Measurements from ENCODE around the gene ARAF.
"Not testable (repeated sequence)": the region's sequence is repeated elsewhere in the genome, so short reads cannot be mapped to it uniquely, and the experiment has no call there.

ARAF gene

DNA sequence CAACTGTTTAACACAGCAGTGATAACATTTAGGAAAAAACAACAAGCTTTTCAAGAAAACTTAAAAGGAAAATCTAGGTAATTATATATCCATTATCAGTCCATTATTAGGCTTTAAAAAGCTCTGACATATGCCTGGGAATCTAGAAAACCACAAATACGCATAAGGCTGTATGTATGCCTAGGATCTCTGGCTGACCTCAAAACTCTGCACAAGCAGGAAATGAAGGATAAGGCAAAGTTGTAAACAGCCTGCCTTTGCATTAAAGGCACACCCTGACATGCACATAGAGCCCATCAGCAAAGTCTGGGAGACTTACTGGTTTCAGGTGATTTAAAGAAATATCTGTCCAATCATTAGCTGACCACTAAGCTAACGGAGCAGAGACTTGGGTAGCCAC, 35.3 kb downstream of the ARAF start (continued):
- TF ChIP-seq RARB (CRISPR knock-in tag; IDR thresholded peaks at IDR 0.05): no peak
- no peak for TF ChIP-seq ISL1 (CRISPR knock-in tag; IDR thresholded peaks at IDR 0.05)

DNA sequence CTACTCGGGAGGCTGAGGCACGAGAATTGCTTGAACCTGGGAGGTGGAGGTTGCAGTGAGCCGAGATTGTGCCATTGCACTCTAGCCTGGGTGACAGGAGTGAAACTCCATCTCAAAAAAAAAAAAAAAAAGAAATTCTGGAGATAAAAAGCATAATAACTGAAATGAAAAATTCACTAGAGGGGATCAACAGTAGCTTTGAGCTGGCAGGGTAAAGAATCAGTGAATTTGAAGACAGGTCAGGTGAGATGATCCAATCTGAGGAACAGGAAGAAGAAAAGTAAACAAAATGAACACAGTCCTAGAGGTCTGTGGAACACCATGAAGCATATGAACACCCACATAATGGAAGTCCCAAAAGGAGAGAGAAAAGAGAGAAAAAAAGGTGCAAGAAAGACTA, 36.2 kb downstream of the ARAF start:
- TF ChIP-seq ISL1 (CRISPR knock-in tag; IDR thresholded peaks at IDR 0.05) (no peak), ZNF8 (CRISPR knock-in tag; IDR thresholded peaks at IDR 0.05) (no peak), PPARA (CRISPR knock-in tag; IDR thresholded peaks at IDR 0.05; ENCODE audit: borderline replicate concordance) (no peak), ZNF70 (CRISPR knock-in tag; IDR thresholded peaks at IDR 0.05) (no peak), CSDC2 (CRISPR knock-in tag; IDR thresholded peaks at IDR 0.05) (no peak), ZNF565 (CRISPR knock-in tag; conservative IDR thresholded peaks at IDR 0.05; ENCODE audit: low read depth) (no peak), RARB (CRISPR knock-in tag; IDR thresholded peaks at IDR 0.05) (no peak), ARNTL (CRISPR knock-in tag; IDR thresholded peaks at IDR 0.05; ENCODE audit: borderline replicate concordance, low read depth) (no peak), ZFP30 (CRISPR knock-in tag; IDR thresholded peaks at IDR 0.05) (no peak), ZFP3 (CRISPR knock-in tag; IDR thresholded peaks at IDR 0.05) (no peak)
- TF ChIP-seq, protein P1, sequence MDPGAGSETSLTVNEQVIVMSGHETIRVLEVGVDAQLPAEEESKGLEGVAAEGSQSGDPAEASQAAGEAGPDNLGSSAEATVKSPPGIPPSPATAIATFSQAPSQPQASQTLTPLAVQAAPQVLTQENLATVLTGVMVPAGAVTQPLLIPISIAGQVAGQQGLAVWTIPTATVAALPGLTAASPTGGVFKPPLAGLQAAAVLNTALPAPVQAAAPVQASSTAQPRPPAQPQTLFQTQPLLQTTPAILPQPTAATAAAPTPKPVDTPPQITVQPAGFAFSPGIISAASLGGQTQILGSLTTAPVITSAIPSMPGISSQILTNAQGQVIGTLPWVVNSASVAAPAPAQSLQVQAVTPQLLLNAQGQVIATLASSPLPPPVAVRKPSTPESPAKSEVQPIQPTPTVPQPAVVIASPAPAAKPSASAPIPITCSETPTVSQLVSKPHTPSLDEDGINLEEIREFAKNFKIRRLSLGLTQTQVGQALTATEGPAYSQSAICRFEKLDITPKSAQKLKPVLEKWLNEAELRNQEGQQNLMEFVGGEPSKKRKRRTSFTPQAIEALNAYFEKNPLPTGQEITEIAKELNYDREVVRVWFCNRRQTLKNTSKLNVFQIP (CRISPR knock-in tag; IDR thresholded peaks at IDR 0.05; ENCODE audit: borderline replicate concordance, low read depth): no peak
- no peak for ATAC-seq

DNA sequence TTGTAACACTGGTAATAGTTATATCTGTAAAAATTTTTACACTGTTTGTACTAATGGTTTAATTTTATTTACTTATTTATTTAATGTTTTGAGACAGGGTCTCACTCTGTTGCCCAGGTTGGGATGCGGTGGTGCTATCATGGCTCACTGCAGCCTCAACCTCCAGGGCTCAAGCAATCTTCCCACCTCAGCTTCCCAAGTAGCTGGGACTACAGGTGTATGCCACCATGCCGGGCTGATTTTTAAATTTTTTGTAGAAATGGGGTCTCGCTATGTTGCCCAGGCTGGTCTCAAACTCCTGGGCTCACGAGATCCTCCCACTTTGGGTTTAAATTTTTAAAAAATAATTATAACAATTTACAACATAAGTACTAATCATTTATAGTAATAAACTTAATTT, 42.1 kb downstream of the ARAF start:
- not testable (repeated sequence) for ATAC-seq

DNA sequence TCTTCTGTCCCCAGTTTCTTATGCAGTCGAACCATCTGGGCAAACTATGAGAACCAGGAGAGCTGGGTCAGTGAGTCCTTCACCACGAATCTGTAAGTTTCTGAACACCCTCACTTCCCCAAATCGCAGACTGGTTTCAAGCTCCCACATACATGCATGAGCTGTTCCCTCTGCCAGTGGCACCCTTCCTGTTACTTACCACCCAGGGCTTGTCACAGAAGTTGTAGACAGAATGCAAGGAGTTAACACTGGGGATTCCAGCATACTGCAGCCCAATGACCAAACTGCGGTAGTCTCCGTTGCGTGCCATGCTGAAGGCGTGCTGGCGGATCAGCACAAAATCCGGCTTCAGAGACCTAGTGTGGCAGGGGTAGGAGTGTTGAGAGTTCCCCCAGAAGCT, 44.0 kb downstream of the ARAF start:
- no peak for ATAC-seq
- TF ChIP-seq ESRRG (CRISPR knock-in tag; IDR thresholded peaks at IDR 0.05) (no peak), OSR1 (CRISPR knock-in tag; IDR thresholded peaks at IDR 0.05) (no peak)

DNA sequence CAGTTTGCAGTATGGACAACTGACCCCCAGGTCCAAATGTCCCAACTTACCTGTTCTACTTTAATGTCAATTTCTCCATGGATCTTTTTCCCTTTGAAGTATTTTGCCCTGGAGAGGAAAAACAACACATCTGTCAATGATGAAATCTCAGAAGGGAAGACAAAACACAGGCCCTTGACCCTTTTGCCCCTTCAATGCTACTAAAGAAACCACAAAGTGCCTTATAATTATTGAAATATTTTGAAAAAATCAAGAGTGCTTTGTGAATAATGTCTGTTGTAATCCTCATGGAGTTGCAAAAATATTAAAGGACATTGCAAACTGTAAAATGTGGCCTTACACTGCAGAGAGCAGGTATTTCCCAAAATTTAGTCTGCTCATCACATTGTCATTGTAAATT, 46.1 kb downstream of the ARAF start:
- TF ChIP-seq ZNF565 (CRISPR knock-in tag; conservative IDR thresholded peaks at IDR 0.05; ENCODE audit: low read depth): no peak
- TF ChIP-seq ARNTL (CRISPR knock-in tag; IDR thresholded peaks at IDR 0.05; ENCODE audit: borderline replicate concordance, low read depth): no peak
- peak; percentile 68 for TF ChIP-seq ISL1 (CRISPR knock-in tag; IDR thresholded peaks at IDR 0.05)
- TF ChIP-seq BACH2 (CRISPR knock-in tag; IDR thresholded peaks at IDR 0.05; ENCODE audit: borderline replicate concordance): no peak
- peak; percentile 44; the same call in 1 of the 3 replicates for ATAC-seq

DNA sequence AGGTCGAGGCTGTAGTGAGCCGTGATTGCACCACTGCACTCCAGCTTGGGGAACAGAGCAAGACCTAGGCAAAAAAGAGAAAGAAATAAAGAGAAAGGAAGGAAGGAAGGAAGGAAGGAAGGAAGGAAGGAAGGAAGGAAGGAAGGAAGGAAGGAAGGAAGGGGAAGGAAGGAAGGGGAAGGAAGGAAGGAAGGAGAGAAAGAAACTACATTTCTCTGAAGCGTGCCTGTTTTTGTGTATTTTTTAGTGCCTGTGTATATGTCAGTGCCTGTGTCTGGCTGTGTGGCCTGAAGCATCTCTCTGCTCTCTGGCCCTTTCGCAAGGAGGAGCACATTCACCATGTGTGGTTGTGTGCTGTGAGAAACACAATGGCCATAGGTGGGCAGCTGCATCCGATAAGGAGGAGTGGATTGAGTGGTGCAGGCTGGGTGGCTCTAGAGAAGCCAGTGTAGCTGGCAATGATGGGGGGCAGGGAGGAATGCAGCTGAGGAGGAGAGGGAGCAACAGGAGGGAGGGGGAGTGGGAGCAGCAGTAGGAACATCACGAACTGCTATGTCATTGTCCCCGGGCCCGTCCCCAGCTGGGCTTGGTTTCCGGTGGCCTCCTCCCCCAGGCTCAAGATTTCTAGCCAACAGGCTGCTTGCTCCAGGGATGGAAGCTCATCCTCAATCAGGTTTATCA, 47.3 kb downstream of the ARAF start:
- TF ChIP-seq CSDC2 (CRISPR knock-in tag; IDR thresholded peaks at IDR 0.05): no peak
- no peak for TF ChIP-seq ESRRG (CRISPR knock-in tag; IDR thresholded peaks at IDR 0.05)
- TF ChIP-seq SNAI2 (CRISPR knock-in tag; IDR thresholded peaks at IDR 0.05): no peak
- no peak for TF ChIP-seq ISL1 (CRISPR knock-in tag; IDR thresholded peaks at IDR 0.05)
- TF ChIP-seq ZNF8 (CRISPR knock-in tag; IDR thresholded peaks at IDR 0.05): no peak
- TF ChIP-seq, protein P2, sequence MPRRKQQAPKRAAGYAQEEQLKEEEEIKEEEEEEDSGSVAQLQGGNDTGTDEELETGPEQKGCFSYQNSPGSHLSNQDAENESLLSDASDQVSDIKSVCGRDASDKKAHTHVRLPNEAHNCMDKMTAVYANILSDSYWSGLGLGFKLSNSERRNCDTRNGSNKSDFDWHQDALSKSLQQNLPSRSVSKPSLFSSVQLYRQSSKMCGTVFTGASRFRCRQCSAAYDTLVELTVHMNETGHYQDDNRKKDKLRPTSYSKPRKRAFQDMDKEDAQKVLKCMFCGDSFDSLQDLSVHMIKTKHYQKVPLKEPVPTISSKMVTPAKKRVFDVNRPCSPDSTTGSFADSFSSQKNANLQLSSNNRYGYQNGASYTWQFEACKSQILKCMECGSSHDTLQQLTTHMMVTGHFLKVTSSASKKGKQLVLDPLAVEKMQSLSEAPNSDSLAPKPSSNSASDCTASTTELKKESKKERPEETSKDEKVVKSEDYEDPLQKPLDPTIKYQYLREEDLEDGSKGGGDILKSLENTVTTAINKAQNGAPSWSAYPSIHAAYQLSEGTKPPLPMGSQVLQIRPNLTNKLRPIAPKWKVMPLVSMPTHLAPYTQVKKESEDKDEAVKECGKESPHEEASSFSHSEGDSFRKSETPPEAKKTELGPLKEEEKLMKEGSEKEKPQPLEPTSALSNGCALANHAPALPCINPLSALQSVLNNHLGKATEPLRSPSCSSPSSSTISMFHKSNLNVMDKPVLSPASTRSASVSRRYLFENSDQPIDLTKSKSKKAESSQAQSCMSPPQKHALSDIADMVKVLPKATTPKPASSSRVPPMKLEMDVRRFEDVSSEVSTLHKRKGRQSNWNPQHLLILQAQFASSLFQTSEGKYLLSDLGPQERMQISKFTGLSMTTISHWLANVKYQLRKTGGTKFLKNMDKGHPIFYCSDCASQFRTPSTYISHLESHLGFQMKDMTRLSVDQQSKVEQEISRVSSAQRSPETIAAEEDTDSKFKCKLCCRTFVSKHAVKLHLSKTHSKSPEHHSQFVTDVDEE (CRISPR knock-in tag; IDR thresholded peaks at IDR 0.05): no peak
- TF ChIP-seq, protein P3, sequence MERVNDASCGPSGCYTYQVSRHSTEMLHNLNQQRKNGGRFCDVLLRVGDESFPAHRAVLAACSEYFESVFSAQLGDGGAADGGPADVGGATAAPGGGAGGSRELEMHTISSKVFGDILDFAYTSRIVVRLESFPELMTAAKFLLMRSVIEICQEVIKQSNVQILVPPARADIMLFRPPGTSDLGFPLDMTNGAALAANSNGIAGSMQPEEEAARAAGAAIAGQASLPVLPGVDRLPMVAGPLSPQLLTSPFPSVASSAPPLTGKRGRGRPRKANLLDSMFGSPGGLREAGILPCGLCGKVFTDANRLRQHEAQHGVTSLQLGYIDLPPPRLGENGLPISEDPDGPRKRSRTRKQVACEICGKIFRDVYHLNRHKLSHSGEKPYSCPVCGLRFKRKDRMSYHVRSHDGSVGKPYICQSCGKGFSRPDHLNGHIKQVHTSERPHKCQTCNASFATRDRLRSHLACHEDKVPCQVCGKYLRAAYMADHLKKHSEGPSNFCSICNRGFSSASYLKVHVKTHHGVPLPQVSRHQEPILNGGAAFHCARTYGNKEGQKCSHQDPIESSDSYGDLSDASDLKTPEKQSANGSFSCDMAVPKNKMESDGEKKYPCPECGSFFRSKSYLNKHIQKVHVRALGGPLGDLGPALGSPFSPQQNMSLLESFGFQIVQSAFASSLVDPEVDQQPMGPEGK (CRISPR knock-in tag; IDR thresholded peaks at IDR 0.05; ENCODE audit: borderline replicate concordance): no peak
- TF ChIP-seq PPARA (CRISPR knock-in tag; IDR thresholded peaks at IDR 0.05; ENCODE audit: borderline replicate concordance): no peak
- no peak for TF ChIP-seq TOX (CRISPR knock-in tag; IDR thresholded peaks at IDR 0.05; ENCODE audit: borderline replicate concordance)
- no peak for TF ChIP-seq ZFP3 (CRISPR knock-in tag; IDR thresholded peaks at IDR 0.05)
- TF ChIP-seq TCF4 (CRISPR knock-in tag; IDR thresholded peaks at IDR 0.05; ENCODE audit: borderline replicate concordance): no peak
- no peak for TF ChIP-seq ZNF565 (CRISPR knock-in tag; conservative IDR thresholded peaks at IDR 0.05; ENCODE audit: low read depth)
- TF ChIP-seq RARB (CRISPR knock-in tag; IDR thresholded peaks at IDR 0.05): no peak
- ATAC-seq: no peak

Measured in SK-N-SH treated with all-trans-retinoic acid at 6 μM for 48 hours (cell line).